ENCODE results near the gene GPSM1. TPM values are rescaled to one million over a fixed set of nuclear protein-coding genes. Genes with fewer than 3 reads are reported as not detected.

The GPSM1 gene
- total and polyA plus RNA-seq, 7 donors, result 2.3 to 16.1 (median 5.0) TPM

DNA sequence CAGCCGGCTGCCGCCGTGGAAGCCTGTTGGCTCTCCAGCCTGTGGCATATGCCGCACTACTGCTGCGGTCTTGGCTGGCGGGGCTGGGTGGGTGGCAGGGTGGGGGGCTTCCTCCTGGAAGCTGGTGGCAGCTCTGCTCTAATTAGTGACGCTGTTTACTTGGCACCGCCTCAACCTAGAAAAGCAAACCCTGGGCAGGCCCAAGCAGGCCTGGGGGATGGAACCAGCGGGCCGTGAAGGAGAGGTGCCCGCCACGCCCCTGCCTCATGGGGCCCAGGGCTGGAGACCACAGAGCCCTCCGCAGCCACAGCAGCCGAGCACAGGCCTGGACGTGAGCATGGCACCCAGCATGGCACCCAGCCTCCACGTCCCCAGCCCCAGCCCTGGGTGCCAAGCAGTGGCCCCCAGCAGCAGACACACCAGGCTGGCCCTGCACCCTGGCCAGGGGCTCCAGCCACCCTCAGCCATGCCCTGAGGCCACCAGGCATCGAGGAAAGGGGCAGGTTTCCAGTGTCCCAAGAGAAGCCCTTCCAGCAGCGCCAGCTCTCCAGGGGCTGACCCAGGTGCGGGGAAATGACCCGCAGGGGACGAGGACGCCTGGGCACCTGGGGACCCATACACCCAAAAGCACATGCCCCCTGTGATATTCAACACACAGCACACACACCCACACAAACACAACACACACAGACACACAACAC is 18.1 kb upstream of the GPSM1 start:
- Histone ChIP-seq H3K27ac (no peak overlapping the region), H3K4me1 (no peaks in the 10 kb centered on the region), H3K27me3 (peaks cover 11 to 75% (median 25%) of the 10 kb centered on the region in 3 donors), H3K36me3 (no peaks in the 10 kb centered on the region), H3K9me3 (no peaks in the 10 kb centered on the region), H3K4me3 (no peak overlapping the region)
- TF ChIP-seq POLR2A (IDR thresholded peaks at IDR 0.05) (no peak), POLR2AphosphoS5 (IDR thresholded peaks at IDR 0.05) (no peak), EP300 (IDR thresholded peaks at IDR 0.05) (no peak)
- TF ChIP-seq, protein P1, sequence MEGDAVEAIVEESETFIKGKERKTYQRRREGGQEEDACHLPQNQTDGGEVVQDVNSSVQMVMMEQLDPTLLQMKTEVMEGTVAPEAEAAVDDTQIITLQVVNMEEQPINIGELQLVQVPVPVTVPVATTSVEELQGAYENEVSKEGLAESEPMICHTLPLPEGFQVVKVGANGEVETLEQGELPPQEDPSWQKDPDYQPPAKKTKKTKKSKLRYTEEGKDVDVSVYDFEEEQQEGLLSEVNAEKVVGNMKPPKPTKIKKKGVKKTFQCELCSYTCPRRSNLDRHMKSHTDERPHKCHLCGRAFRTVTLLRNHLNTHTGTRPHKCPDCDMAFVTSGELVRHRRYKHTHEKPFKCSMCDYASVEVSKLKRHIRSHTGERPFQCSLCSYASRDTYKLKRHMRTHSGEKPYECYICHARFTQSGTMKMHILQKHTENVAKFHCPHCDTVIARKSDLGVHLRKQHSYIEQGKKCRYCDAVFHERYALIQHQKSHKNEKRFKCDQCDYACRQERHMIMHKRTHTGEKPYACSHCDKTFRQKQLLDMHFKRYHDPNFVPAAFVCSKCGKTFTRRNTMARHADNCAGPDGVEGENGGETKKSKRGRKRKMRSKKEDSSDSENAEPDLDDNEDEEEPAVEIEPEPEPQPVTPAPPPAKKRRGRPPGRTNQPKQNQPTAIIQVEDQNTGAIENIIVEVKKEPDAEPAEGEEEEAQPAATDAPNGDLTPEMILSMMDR (IDR thresholded peaks at IDR 0.05), result no peak
- no peak for DNase-seq
- WGBS, 2 donors, result 54 to 67% methylated on average over 22 of the region's 22 CpGs
- intact Hi-C loops (cut with DNase I), result no loop called here

DNA sequence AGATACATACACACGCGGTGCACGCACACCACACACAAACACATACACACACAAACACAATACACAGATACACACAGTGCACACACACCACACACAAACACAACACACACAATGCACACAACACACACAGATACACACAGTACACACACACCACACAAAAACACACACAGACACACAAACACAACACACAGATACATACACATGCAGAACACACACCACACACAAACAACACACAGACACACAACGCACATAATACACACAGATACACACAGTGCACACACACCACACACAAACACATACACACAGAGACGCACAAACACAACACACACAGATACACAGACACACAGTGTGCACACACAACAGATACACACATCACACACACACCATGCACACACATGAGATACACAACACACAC is 17.5 kb upstream of the GPSM1 start:
- H3K9me3 ChIP-seq, result no peaks in the 10 kb centered on the region
- H3K4me3 ChIP-seq, result no peak overlapping the region
- WGBS, 2 donors, result 88 to 95% methylated on average over 5 of the region's 5 CpGs
- TF ChIP-seq, protein P1 (IDR thresholded peaks at IDR 0.05), result no peak
- TF ChIP-seq POLR2A (IDR thresholded peaks at IDR 0.05), result no peak
- no peak overlapping the region for H3K27ac ChIP-seq
- H3K36me3 ChIP-seq, result no peaks in the 10 kb centered on the region
- intact Hi-C loops (cut with DNase I), result no loop called here
- no peaks in the 10 kb centered on the region for H3K4me1 ChIP-seq
- H3K27me3 ChIP-seq, result peaks cover 11 to 69% (median 25%) of the 10 kb centered on the region in 3 donors
- DNase-seq, result no peak

DNA sequence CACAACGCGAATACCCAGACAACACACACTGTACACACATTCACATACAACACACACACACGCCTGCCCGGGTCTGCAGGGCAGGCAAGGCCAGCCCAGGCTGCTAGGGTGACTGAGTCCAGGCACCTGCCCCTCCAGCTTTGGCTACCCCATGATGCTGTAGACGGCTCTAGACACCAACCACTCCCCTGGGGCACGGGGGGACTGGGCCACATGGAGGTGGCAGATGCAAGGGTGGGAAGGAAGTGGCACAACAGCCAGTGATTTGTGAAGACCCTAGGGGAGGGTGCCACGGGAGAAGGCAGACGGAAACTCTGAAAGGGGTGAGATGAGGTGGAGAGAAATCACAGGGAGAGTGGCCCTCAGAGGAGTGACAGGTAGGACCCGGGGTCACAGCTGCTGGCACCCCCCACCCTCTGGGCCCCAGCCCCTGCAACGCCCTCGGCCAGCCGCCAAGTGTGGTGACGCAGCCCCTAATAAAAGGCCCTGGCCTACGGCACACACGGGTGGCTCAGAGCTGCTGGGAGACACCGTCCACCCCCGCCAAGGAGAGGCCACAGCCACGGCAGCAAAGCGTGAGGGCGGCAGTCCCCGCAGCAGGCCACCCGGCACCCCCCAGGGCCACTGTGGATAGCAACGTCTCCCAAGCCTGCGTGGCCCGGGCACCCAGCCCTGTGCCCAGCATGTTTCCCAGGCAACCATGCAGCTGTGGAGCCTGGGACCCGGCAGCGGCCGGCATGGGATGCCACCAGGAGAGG is 16.9 kb upstream of the GPSM1 start:
- TF ChIP-seq POLR2A (IDR thresholded peaks at IDR 0.05) (no peak), EP300 (IDR thresholded peaks at IDR 0.05) (no peak), POLR2AphosphoS5 (IDR thresholded peaks at IDR 0.05) (no peak)
- TF ChIP-seq, protein P1 (IDR thresholded peaks at IDR 0.05), result no peak
- no peak overlapping the region for H3K27ac ChIP-seq
- H3K36me3 ChIP-seq, result no peaks in the 10 kb centered on the region
- intact Hi-C loops (cut with DNase I), result no loop called here
- H3K4me1 ChIP-seq, result no peaks in the 10 kb centered on the region
- no peaks in the 10 kb centered on the region for H3K9me3 ChIP-seq
- H3K4me3 ChIP-seq, result no peak overlapping the region
- WGBS, 2 donors, result 21 to 40% methylated on average over 28 of the region's 28 CpGs
- H3K27me3 ChIP-seq, result peaks cover 11 to 64% (median 25%) of the 10 kb centered on the region in 3 donors
- no peak for DNase-seq

DNA sequence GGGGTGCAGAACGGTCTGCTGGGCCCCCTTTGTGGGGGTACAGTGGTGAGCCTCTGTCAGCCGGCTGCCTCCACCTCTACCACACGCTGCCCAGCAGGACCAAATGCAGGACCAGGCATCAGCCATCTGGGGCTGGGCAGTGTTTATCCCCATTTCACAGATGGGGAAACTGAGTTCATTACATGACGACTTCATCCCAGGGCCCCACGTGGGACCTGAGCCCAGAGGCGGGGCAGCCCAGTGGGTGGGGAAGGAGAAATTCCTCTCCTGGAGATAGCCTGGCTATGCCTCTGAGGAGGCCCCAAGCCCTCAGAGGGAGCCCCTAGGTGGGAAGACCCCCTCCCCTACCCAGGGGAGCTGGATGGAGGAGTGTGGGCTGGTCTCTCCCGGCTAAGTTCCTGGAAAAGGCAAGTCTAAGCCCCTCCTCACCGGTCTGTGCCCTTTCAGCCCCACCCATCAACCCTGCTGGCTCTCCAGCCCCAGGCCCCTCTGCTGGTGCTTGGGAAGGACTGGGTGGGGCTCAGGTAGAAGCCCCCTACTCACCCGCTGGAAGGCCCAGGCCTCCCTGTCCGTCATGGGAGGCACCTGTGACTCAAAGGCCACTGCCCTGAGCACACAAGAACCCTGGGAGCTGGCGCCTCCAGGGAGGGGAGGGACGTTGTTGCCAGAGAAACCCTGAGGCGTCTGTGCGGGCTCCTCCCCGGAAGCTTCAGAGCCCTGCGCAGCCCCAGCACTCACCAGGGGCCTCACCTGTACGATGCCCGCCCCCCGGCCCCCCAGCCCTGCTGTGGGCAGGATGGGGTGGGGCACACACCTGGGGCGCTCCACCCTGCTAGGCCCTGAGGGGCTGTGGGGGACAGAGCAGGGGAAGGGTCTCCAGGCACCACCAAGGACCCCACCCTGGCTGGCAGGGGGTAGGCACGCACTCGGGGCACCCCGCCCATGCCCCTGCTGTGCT is 16.0 kb upstream of the GPSM1 start:
- 17 to 45% methylated on average over 23 of the region's 23 CpGs for WGBS, 2 donors
- Histone ChIP-seq H3K9me3 (no peaks in the 10 kb centered on the region), H3K36me3 (no peaks in the 10 kb centered on the region), H3K27ac (no peak overlapping the region), H3K4me1 (no peaks in the 10 kb centered on the region), H3K4me3 (no peak overlapping the region), H3K27me3 (peaks cover 11 to 58% (median 25%) of the 10 kb centered on the region in 3 donors)
- no peak for DNase-seq
- TF ChIP-seq POLR2A (IDR thresholded peaks at IDR 0.05) (no peak), POLR2AphosphoS5 (IDR thresholded peaks at IDR 0.05) (no peak)
- intact Hi-C loops (cut with DNase I), result loop anchor here (1.0 kb wide), 1 partner anchor 52 kb away; the partner anchor contains the start of gene DNLZ

Measured in sigmoid colon (tissue), 7 donors.